Left lobe of liver (tissue), 2 donors: ENCODE measurements around the gene PDE10A. TPM values are rescaled to one million over a fixed set of nuclear protein-coding genes. Genes with fewer than 3 reads are reported as not detected.

Source experiments
- ATAC-seq: fragments of 200-7000 bp; cut with Tn5 transposase; one replicate; pipeline ENCODE4 v1.9.1; 2020; ENCODE audit warnings: mild to moderate bottlenecking, moderate library complexity
- DNase-seq: peaks from one replicate; pipeline ENCODE4 v3.0.0-alpha.2; 2020; ENCODE audit warnings: low spot score
- total RNA-seq: library from RNA; stranded (reverse); gene quantifications from one replicate; pipeline ENCODE4 v1.2.1, GENCODE V29; 2021
- donor health status: DM: no; HTN: no; CAD: no; lungs with moderate emphysema.
- donor health status: DM: no; HTN: yes; CAD: no.

The PDE10A gene
- total RNA-seq, 1 donor from 2014 or later: 0.45 TPM

DNA sequence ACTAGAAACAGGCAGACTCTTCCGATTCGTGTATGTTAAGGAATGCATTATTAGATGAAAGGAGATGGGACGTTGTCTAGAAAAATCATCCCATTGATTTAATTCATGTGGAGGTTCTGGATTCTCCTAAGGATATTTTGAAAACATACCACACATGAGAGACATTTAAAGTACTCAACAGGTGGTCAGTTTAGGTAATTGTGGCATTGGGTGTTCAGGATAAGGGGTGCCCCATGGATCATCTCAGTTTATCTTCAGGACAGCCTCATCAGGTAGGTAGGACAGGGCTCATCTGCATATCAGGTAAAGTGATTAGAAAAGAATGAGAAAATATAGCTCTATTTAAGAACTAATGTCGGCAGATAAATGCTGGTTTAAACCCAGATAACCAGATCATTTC, 15.9 kb upstream of the PDE10A start:
- DNase-seq: no peak
- ATAC-seq: no peak

DNA sequence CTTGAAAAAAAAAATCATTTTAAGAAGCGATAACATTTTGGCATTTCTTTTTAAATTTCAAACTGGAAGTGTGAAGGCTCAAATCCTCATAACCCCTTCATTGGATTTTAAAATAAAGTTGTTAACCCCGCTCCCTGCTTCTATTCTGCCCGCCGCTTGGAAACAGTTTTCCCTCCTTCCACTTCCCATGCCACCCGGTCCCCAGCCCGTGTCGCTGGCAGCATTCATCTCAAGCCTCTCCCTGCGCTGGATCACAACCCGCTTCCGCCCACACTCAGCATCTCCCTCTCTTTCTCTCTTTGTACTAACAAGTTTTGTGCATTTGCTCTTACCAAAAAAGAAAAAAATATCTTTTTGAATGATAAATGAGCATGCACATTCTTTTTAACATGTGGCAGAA, 15.4 kb upstream of the PDE10A start:
- ATAC-seq (no peak), DNase-seq (no peak)

DNA sequence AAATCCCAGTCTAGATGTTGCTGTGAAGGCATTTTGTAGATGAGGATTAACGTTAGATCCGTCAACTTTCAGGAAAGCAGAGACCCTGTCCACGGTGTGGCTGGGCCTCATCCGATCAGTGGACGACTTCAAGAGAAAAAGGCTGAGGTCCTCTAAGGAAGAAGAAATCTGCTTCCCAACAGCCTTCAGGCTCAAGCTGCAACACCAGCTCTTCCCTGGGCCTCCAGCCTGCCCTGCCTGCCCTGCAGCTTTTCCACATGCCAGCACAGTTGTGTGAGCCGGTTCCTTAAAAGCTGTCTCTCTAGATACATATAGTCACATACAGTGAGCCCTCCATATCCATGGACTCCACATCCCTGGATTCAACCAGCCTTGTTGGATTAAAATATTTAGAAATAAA, 14.1 kb upstream of the PDE10A start:
- DNase-seq: no peak
- no peak for ATAC-seq

DNA sequence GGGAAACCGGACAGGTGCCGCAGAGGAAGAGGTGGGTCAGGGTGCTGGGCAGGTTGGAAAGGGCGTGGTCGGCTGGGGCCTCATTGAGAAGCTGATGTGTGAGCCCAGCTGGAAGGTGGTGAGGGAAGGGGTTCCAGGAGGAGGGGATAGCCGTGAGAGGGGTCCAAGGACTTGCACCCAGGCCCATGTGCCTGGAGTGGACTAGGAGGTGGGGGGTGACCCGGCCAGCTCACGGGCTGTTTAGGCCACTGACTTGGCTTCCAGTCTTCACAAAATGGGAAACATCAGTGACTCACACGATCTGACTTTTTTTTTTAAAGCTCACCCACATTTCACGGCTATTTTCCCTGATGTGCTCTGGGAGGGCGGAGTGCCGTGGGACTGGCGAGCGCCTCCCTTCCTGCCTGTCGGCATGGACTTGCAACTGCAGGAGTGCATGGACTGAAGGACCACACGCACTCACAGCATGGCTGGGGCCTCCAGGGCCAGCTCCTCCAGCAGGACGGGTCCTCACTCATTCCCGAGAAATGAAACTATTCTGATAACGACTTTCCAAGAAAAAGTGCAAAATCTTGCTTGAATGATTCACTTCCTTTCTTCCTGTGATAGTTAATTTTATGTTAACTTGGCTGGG, 13.5 kb upstream of the PDE10A start:
- DNase-seq: no peak

DNA sequence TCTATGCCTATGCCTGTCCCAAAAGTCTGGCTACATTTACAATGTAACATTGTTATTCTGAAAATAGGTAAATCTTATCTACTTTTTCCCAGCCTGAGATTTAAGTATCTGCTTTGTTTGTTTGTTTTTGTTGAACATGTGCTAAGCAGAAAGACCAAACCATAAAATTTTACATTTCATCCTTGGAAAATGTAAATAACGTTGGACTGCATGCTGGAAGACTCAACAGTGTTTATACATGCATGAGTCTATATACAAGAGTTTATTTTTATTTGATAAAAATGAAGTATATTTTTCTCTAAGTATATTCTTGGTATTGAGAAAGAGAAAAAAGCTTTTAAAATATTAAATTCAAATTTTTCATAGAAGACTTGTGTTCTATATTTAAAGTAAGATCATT, 12.1 kb upstream of the PDE10A start:
- no peak for DNase-seq
- no peak for ATAC-seq

More for the DNA sequence above, 13.5 kb upstream of the PDE10A start:
- ATAC-seq: peak; percentile 48

DNA sequence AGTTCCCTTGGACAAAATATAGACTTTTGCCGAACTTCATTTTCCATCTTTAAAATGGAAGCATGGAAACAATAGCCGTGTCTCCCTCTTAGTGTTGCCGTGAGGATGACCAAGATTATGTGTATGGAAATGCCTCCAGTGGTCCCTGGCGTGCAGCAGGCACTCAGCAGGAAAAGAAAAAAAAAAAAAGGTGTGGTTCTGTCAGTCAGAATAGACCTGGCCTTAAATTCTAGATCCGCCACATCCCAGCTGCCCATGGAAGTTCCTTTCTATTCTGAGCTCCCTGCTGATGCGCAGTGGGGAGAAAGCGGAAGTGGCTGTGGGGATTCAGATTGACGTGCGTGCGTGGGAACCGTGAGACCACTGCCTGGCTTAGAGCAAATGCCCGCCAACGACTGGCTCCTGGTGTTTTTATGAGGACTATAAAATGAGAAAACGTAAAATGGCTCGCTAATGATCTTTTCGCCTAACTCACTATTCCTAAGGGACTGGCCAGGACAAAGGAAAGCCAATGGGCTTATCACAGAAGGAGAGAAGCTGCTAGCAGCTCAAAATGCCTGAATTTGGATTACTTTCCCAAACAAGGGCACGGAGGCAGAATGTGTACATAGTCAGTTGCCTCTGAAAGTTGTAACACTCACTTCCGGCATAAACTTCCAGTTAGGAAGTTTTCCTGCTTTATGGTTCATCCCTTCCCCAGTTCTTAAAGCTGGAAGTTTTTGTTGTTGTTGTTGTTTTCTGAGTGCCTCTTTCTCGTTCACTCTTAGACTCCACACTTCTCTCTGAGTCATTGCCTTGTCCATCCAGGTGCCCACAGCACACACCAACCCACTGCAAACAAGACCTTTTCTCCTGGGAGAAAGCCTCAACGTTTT, 11.4 kb upstream of the PDE10A start:
- DNase-seq: no peak
- ATAC-seq: no peak

DNA sequence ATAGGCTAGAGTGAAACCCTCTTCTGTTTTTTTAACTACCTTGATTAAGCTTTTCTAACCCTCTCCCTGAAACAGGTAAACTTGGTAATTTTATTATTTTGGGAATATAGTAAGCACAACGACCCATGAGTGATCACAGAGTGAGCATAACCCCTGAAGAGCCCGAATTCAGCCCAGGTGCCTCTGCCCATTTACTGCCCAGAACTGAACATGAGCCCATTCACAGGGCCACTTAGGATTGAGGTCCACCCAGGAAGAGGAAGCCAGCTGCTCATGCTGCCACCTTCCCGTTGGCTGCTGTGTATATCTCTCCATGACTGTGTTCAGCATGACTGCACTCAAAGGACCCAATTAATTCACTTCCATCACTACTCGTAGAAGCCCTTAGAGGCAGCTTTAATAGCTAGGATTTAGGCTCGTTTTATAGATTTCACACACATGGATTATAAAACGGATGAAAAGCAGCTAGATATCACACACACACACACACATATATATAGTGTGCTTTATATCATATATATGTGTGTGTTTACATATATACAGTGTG, 8.3 kb upstream of the PDE10A start:
- ATAC-seq (no peak), DNase-seq (no peak)

DNA sequence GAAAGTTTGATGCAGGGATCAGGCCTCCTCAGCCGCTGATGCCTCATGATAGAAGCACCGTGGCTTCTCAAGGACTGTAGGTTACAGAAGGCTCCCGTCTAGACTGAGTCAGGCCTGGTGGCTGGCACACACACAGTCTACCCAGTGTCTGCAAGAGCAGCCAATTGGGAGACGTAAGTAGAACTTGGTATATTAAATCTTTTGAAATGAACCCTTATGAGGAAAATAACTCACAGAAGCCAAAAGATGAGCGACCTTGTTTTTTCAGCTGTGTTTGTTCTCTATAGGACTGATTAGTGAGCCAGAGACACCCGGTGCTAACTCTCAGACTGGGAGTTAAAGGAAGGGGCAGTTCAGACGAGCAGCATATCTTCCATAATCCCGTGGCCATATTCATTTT, 5.9 kb upstream of the PDE10A start:
- no peak for ATAC-seq
- no peak for DNase-seq

DNA sequence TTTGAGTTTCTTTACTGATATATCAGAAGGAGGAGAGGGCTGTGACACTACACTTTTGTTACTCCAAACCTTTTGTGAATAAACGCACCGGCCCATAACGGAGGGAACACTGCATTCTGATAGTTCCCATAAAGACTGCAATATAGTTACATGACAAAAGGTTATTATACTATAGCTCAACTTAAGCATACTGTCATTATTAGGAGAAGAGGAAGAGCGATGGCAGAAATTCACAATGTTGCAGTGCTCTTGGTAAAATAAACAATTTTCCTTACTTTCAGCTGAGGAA, 2.3 kb upstream of the PDE10A start:
- no peak for ATAC-seq
- DNase-seq: no peak

DNA sequence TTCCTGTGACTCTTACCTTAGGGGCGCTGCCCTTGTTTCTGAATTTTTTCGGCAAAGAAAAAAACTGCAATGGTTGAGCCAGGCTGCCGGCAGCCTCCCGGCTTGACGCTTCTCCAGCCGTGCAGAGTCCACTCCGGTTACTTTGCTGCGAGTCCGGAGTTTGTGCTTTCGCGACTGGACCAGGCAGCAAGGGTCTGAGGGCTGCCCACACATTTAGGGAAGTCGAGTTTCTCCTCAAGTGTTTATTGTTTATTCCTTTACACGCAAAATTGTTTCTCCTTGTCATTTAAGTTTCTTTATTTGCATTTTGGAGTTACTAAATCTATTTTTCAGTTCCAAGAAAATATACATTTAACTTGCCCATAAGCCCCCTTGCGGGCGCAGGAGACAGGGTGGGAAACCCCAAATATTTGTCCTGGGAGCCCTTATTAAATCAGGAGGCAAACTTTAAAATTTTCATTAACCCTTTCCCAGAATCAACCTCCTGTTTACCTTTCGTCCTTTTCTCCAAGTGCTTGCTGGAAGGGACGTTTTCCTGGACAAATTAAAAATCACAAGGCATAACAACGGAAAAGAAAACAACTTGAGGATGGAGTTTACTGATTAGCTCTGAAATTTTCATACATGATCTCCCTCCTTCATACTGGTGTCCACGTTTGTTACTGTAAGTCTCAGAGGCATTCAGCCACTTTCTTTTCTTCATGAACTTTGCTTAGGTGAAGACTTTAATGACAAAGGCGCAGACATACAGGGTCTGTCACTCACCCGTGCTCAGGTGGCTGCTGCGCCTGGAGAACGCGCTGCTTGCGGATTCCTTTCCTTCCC, 1.7 kb upstream of the PDE10A start:
- DNase-seq (no peak), ATAC-seq (no peak)

DNA sequence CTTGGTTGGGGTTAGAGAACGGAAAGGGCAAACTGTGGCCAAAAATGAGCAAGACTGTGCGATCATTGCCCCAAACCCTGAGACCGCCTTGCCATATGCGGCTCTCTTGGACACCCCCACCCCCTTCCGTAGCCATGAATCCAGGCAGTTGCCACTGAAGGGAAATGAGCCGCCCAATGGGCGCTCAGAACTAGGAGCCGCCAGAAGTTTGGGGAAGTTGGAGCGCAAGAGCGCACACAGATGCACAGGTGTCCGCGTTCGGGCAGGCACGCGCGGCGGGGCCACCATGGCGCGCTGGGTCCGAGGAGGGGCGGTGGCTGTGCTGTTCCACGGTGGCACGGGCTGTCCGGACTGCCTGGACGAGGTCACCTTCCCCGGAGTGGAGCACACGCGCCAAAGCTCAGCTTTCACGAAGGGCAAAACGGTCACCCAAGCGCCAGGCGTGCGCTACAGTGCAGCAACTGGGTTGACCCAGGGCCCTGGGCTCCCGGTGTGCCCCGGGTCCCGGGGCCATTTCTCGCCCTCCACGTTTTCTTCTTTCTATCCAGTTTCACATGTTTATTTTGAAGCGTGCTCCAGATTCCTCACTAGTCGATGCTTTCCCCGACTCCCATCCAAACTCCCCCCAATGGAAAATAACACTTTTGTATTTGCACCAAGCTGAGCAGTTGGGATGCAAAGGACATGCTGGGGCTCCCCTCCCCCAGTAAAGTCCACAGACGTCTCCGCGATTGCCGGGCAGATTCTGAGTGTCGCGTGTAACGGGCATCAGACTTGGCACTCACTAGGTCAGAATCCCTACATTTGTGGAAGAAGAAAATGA, 906 bp upstream of the PDE10A start:
- peak; percentile 6 for ATAC-seq
- no peak for DNase-seq

DNA sequence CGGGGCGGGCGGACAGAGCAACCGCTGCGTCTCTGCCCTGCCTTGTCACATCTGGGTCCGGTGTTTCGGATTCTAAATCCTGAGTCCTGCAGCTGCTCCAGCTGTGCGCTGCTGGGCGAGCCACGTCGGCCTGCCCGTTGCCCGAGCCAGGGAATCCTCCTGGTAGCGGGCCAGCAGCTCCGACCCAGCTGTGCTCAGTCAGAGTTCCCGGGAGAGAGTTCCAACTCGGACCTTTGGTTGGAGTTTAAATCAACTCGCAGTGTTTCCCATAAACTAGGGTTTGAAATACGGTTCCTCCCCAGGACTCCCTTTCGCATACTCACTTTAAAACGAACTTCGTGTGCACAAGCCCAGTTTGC, 315 bp upstream of the PDE10A start:
- ATAC-seq (peak; percentile 57), DNase-seq (no peak)

DNA sequence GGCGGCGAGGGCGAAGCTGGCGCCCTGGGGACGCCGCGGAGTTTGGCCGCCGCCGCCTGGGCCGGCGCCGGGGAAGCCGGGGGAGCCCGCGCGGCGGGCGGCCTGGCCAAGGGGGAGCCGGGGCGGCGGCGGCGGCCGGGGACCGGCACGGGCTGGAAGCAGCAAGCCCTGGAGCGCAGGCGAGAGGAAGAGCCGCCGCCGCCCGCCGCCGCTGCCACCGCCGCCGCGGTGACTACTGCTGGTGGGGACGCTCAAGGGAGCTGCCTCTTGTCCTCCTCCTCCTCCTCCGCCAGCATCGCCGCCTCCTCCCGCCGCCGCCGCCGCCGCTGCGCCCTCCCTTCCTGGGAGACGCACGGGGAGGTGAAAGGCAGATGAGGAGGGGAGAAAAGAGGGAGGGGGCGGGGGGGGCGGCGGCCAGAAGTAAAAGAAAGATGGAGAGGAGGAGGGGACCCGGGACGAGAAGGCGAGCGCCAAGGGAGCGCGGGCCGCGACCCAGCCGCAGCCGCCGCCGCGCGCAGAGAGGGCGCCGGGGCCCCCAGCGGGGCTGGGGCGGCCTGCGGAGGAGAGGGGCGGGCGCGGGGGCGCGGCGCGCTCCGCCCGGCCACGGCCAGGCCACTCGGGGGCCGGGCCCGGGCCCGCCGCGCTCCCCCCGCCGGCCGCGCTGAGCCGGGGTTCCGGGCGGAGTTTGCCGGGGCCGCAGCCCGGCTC, 846 bp downstream of the PDE10A start:
- DNase-seq: no peak
- no peak for ATAC-seq

DNA sequence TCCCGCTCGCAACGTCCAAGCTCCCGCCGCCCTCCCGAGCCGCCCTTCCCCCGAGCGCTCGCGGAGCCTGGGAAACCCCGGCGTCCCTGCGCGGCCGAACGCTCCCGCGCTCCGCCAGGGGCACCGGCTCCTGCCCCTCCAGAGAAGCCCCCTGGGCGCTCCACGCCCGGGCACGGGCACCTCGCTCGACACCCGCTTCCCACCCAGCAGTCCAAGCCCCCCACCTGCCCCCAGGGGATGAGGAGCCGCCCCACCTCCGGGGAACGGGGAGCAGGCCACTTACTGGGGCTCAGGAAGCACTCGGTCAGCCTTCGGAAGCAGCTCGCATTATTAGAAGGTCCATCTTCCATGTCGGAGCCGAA, 1.4 kb downstream of the PDE10A start:
- no peak for ATAC-seq
- DNase-seq: no peak

DNA sequence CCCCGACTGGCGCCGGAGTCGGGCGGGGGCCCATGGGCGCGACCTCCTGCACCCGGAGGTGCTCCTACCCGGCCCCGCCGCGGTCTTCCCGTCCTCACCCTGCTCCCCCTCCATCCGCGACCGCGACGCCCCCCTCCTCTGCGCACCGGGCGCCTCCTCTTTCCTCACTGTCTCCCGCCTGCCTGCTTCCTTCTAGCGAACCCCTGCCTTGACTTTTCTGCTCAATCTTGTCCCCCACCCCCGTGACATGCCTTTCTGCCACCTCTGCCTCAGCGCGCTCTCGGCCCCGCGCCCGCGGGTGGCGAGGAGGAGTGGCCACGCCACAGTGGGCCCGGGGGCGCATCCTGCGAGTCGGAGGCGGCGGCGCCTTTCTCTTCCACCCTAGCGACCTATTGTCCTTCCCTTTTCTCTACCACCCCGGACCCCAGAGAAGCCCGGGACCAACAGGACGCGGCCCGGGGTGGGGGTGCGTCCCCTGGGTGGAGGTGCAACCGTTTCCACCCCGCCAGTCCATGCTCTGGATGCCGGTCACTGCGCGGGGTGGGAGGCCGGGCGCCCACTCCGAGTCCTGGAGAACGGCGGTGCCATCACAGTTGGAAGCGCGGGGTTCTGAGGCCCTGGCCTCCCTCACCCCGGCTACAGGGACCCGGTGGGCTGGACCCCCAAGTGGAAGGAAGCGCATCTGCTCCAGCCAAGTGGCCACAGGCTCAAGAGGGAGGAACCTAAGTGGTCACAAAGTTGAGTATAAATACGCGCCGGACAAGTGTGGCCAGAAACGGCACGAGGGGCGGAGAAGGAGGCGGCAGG, 2.0 kb downstream of the PDE10A start:
- ATAC-seq (no peak), DNase-seq (no peak)

DNA sequence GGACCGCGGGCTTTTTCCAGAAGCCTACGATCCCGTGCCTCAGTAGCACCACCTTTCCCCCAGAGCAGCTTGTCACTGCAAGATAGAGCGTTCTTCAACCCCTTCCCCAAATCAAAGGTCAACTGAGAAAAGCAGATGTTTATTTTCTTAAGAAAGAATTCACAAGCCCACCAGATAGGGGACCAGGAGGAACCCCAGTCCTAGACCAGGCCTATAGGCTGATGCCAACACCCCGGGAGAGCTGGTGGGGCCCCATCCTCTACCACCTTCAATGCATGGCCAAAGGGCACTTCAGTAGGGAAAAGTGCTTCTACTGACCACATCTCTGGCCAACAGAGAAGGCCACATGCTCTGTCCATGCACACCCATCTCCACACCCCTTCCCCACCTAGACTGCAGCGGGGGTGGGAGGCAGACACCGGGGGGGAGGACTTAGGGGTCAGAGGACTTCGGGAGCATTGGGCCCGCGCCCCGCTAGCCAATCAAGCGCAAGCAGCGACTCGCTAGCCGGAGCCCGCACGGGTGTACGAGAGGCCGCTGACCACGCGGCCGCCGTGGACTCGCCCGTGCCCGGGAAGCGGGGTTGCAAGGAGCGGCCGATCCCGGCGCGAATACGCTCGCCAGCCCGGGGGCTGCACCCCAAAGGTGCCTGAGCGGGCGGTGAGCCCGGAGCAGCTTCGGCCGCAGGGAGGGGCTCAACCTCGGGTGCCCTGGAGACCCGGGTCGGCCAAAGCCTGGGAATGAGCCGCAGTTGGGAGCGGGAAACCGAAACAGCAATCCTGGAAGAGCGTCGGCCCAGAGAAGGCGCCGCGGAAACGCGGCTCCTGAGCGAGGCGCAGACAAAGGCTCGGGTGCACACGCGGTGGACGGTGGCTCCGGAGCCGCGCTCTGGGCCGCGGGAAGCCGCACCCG, 2.8 kb downstream of the PDE10A start:
- ATAC-seq (peak; percentile 55), DNase-seq (no peak)

DNA sequence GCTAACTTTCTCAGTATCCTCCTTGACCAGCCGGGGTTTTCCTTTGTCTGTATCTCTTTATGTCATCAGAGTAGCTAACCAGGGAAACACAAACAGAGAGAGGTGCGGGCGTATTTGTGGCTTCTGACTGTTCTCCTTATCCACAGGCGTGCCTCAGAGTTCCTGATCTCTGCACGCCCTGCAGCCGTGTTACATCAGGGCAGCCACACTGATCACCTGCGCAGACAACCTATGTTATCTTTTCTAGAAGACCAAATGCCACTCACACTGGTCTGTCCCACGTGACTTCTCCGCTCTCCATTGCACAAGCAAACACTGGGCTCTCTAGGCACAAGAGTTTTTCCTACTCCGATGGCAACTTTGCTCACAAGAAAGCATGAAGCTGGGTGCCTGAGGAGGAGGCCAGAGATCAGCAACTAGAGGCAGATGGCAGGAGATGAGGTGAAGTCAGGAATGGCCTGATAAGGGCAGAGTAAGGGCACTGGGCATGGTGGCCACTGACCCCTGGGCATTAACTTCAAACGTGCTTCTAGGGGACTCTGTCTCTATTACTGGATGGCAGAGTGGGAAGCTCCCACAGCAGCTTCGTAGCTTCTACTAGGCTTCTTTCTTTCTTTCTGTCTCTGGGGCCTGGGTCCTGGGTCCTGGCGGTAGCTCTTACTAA, 4.5 kb downstream of the PDE10A start:
- no peak for DNase-seq
- ATAC-seq: no peak

DNA sequence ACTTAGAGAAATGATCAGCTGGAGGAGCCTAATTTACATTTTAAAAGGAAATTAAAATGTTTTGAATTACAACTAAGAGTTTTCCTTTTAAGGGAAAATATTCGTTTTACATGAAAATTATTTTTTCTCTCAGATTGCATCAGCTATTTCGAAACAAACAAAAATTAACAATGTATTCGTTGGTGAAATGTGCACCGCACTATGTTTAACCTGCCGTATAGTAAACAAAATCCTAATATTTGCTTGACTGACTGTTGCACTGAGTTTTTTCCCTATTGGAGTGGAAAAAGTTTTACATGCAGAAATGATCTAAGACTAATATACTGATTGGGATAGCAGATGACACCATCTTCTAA, 5.7 kb downstream of the PDE10A start:
- no peak for ATAC-seq
- no peak for DNase-seq
